HG02884 (cell line): ENCODE data around the gene C15orf61.

Source experiments
- ATAC-seq: cut with Tn5 transposase; IDR thresholded peaks from one replicate; pipeline ENCODE4 v1.9.1; 2021; ENCODE audit warnings: mild to moderate bottlenecking, moderate library complexity; ENCODE audit not compliant: unreplicated experiment

C15orf61 gene

GRCh38 chr15:67512933-67513714, 7.8 kb upstream of the C15orf61 start:
- no peak for ATAC-seq

GRCh38 chr15:67515090-67515489, 5.8 kb upstream of the C15orf61 start:
- ATAC-seq = no peak

GRCh38 chr15:67515557-67515956, 5.4 kb upstream of the C15orf61 start:
- no peak for ATAC-seq

GRCh38 chr15:67520321-67521028, 456 bp upstream of the C15orf61 start:
- no peak for ATAC-seq

GRCh38 chr15:67521783-67522568, 1.0 kb downstream of the C15orf61 start:
- peak; percentile 22 for ATAC-seq

GRCh38 chr15:67523330-67523729, 2.4 kb downstream of the C15orf61 start:
- no peak for ATAC-seq

- ATAC-seq = no peak
These were observed 3.3 kb downstream of the C15orf61 start for GRCh38 chr15:67524235-67524634.

GRCh38 chr15:67528513-67528912, 7.6 kb downstream of the C15orf61 start:
- ATAC-seq = no peak

- ATAC-seq = no peak
These were observed 10.5 kb downstream of the C15orf61 start for GRCh38 chr15:67531379-67531914.

- ATAC-seq = no peak
These were observed 12.9 kb downstream of the C15orf61 start for GRCh38 chr15:67533873-67534272.

GRCh38 chr15:67534360-67534759, 13.4 kb downstream of the C15orf61 start:
- ATAC-seq = no peak

GRCh38 chr15:67537771-67538170, 16.8 kb downstream of the C15orf61 start:
- no peak for ATAC-seq

- no peak for ATAC-seq
These were observed 21.8 kb downstream of the C15orf61 start, which contains the start of gene MAP2K5 for GRCh38 chr15:67542420-67543347. Gene MAP2K5, plus strand, starts transcription at chr15:67542703. Its CDS starts 633 bp downstream, at chr15:67543336.

GRCh38 chr15:67543348-67543718, 22.4 kb downstream of the C15orf61 start:
- no peak for ATAC-seq

- no peak for ATAC-seq
These were observed 23.5 kb downstream of the C15orf61 start for GRCh38 chr15:67544475-67544874.

- ATAC-seq = no peak
These were observed 24.9 kb downstream of the C15orf61 start for GRCh38 chr15:67545864-67546263.

- ATAC-seq = no peak
These were observed 26.1 kb downstream of the C15orf61 start for GRCh38 chr15:67547064-67547463.

GRCh38 chr15:67547836-67548235, 26.9 kb downstream of the C15orf61 start:
- ATAC-seq = no peak

GRCh38 chr15:67548236-67548852, 27.4 kb downstream of the C15orf61 start:
- ATAC-seq = no peak
